ENCODE measurements around the gene NDST3.

Gene NDST3

GRCh38 chr4:118012142-118012541, 22.1 kb upstream of the NDST3 start:
- DNase-seq (ENCODE audit: low spot score): no peak
- in situ Hi-C loops (cut with MboI; ENCODE audit: low pct_unique_long_range_greater_than_20kb, low sequenced_read_pairs, unreplicated experiment): no loop called here
- TF ChIP-seq CTCF (IDR thresholded peaks at IDR 0.05; ENCODE audit: extremely low read depth, insufficient read depth, missing control alignments): peak; percentile 3

GRCh38 chr4:118014831-118015230, 19.5 kb upstream of the NDST3 start:
- no peak for TF ChIP-seq CTCF (IDR thresholded peaks at IDR 0.05; ENCODE audit: extremely low read depth, insufficient read depth, missing control alignments)
- in situ Hi-C loops (cut with MboI; ENCODE audit: low pct_unique_long_range_greater_than_20kb, low sequenced_read_pairs, unreplicated experiment): no loop called here
- DNase-seq (ENCODE audit: low spot score): no peak

- in situ Hi-C loops (cut with MboI; ENCODE audit: low pct_unique_long_range_greater_than_20kb, low sequenced_read_pairs, unreplicated experiment): no loop called here
- TF ChIP-seq CTCF (IDR thresholded peaks at IDR 0.05; ENCODE audit: extremely low read depth, insufficient read depth, missing control alignments): no peak
- DNase-seq (ENCODE audit: low spot score): no peak
Observed at GRCh38 chr4:118018381-118019145, 15.7 kb upstream of the NDST3 start.

- TF ChIP-seq CTCF (IDR thresholded peaks at IDR 0.05; ENCODE audit: extremely low read depth, insufficient read depth, missing control alignments): no peak
- in situ Hi-C loops (cut with MboI; ENCODE audit: low pct_unique_long_range_greater_than_20kb, low sequenced_read_pairs, unreplicated experiment): no loop called here
- no peak for DNase-seq (ENCODE audit: low spot score)
Observed at GRCh38 chr4:118026806-118027205, 7.5 kb upstream of the NDST3 start.

GRCh38 chr4:118029224-118029623, 5.1 kb upstream of the NDST3 start:
- in situ Hi-C loops (cut with MboI; ENCODE audit: low pct_unique_long_range_greater_than_20kb, low sequenced_read_pairs, unreplicated experiment): no loop called here
- TF ChIP-seq CTCF (IDR thresholded peaks at IDR 0.05; ENCODE audit: extremely low read depth, insufficient read depth, missing control alignments): no peak
- DNase-seq (ENCODE audit: low spot score): no peak

- no peak for TF ChIP-seq CTCF (IDR thresholded peaks at IDR 0.05; ENCODE audit: extremely low read depth, insufficient read depth, missing control alignments)
- in situ Hi-C loops (cut with MboI; ENCODE audit: low pct_unique_long_range_greater_than_20kb, low sequenced_read_pairs, unreplicated experiment): no loop called here
- no peak for DNase-seq (ENCODE audit: low spot score)
Observed at GRCh38 chr4:118032691-118033090, 1.6 kb upstream of the NDST3 start.
